PC-3 (cell line): ENCODE results near the gene IRF9. TPM values are rescaled to one million over a fixed set of nuclear protein-coding genes. Genes with fewer than 3 reads are reported as not detected.

Experiments
- ATAC-seq: fragments of 200-7000 bp; cut with Tn5 transposase; 2 replicates; pipeline ENCODE4 v1.9.1; 2020; ENCODE audit warnings: mild to moderate bottlenecking, moderate library complexity
- BruUV-seq: library from RNA; stranded (reverse); fragments of 400-500 nt; replicated peaks from 2 replicates; lab custom pipeline; 2021; lab: Mats Ljungman, UMichigan
- CTCF ChIA-PET: fragments of 300-600 bp; sonication (Branson Sonifier 250); formaldehyde crosslinking; loops from one replicate; lab custom pipeline; 2022; ENCODE audit warnings: antibody characterized with exemption; lab: Charles Lee
- POLR2A ChIA-PET: fragments of 300-600 bp; sonication (Branson Sonifier 250); formaldehyde crosslinking; loops from one replicate; lab custom pipeline; 2022; ENCODE audit warnings: antibody characterized with exemption; ENCODE audit not compliant: unreplicated experiment; lab: Charles Lee
- DNase-seq: peaks from one replicate; pipeline ENCODE4 v3.0.0-alpha.2; 2015
- H2AFZ ChIP-seq: fragments of 300-600 bp; sonication (generic); 2 replicates; pipeline ENCODE4 v1.6.0; 2016; ENCODE audit warnings: antibody characterized with exemption, low read length
- H3F3A ChIP-seq: fragments of 300-600 bp; sonication (generic); one replicate; pipeline ENCODE4 v1.6.0; 2017; ENCODE audit warnings: antibody characterized with exemption, low read length, control low read depth, mild to moderate bottlenecking; ENCODE audit not compliant: unreplicated experiment
- H3K27ac ChIP-seq: fragments of 300-600 bp; sonication (generic); 2 replicates; pipeline ENCODE4 v1.5.1; 2016; ENCODE audit warnings: mild to moderate bottlenecking, low read length
- H3K27me3 ChIP-seq: fragments of 300-600 bp; sonication (generic); 2 replicates; pipeline ENCODE4 v1.6.1; 2016; ENCODE audit warnings: low read length, mixed read lengths
- H3K36me3 ChIP-seq: fragments of 300-600 bp; sonication (generic); 2 replicates; pipeline ENCODE4 v1.6.1; 2016; ENCODE audit warnings: low read depth, mixed run types, low read length, mixed read lengths
- H3K4me1 ChIP-seq: fragments of 300-600 bp; sonication (generic); 2 replicates; pipeline ENCODE4 v1.5.1; 2016; ENCODE audit warnings: low read length; ENCODE audit not compliant: insufficient read depth
- H3K4me2 ChIP-seq: fragments of 300-600 bp; sonication (generic); 2 replicates; pipeline ENCODE4 v1.6.0; 2016; ENCODE audit warnings: low read length
- H3K4me3 ChIP-seq: fragments of 300-600 bp; sonication (generic); 2 replicates; pipeline ENCODE4 v1.5.1; 2016; ENCODE audit warnings: mild to moderate bottlenecking, low read length, mixed read lengths
- H3K79me2 ChIP-seq: fragments of 300-600 bp; sonication (generic); 2 replicates; pipeline ENCODE4 v1.6.1; 2017; ENCODE audit warnings: low read length, mixed read lengths
- H3K9ac ChIP-seq: fragments of 300-600 bp; sonication (generic); 2 replicates; pipeline ENCODE4 v1.6.0; 2016; ENCODE audit warnings: mild to moderate bottlenecking, low read length
- H3K9me2 ChIP-seq: fragments of 300-600 bp; sonication (generic); replicated peaks from 2 replicates; pipeline ENCODE4 v1.6.1; 2016; ENCODE audit warnings: mixed run types, low read length, mixed read lengths
- H3K9me3 ChIP-seq: fragments of 300-600 bp; sonication (generic); 2 replicates; pipeline ENCODE4 v1.6.1; 2016; ENCODE audit warnings: low read length, mixed read lengths
- H4K20me1 ChIP-seq: fragments of 300-600 bp; sonication (generic); 2 replicates; pipeline ENCODE4 v1.6.1; 2016; ENCODE audit warnings: low read length, mixed read lengths
- CTCF ChIP-seq: fragments of 300-600 bp; sonication (generic); conservative IDR thresholded peaks from 2 replicates; pipeline ENCODE4 v1.5.1; 2017; ENCODE audit warnings: antibody characterized with exemption, low read depth, mild to moderate bottlenecking, low read length
- EZH2 ChIP-seq: fragments of 300-600 bp; sonication (generic); IDR thresholded peaks from one replicate; pipeline ENCODE4 v1.6.1; 2017; ENCODE audit warnings: antibody characterized with exemption, mild to moderate bottlenecking, low read length; ENCODE audit not compliant: unreplicated experiment
- EZH2phosphoT487 ChIP-seq: fragments of 300-600 bp; sonication (generic); IDR thresholded peaks from 2 replicates; pipeline ENCODE4 v1.6.1; 2018; ENCODE audit warnings: mild to moderate bottlenecking, antibody characterized with exemption, low read length, borderline replicate concordance
- intact Hi-C: fragments of 100-400 bp; cut with micrococcal nuclease; formaldehyde crosslinking; loops from 2 replicates; pipeline ENCODE4 v1.9.0; 2023
- total RNA-seq: library from RNA; depleted of rRNA; stranded (reverse); fragments of >200 nt; gene quantifications from 2 replicates; pipeline ENCODE4 v1.2.3, GENCODE V29; 2014

Gene IRF9
- total RNA-seq, 1 experiment from 2014 or later: 10.5 TPM

GRCh38 chr14:24186831-24187538, 25.9 kb downstream of the IRF9 start:
- DNase-seq (no peak), ATAC-seq (no peak)
- ChIA-PET CTCF (no interaction called here), POLR2A (no interaction called here)
- H3K27me3 ChIP-seq: no peaks in the 10 kb centered on the region
- no peak overlapping the region for H2AFZ ChIP-seq
- BruUV-seq: no TSS peak
- peak overlapping the region; percentile 76; the same call in 1 of the 2 replicates for H3K4me3 ChIP-seq
- no peak overlapping the region for H3K27ac ChIP-seq
- peaks cover 8% of the 10 kb centered on the region for H3K4me1 ChIP-seq
- H3K9me2 ChIP-seq: no peaks in the 10 kb centered on the region
- H3F3A ChIP-seq: no peaks in the 10 kb centered on the region
- no peaks in the 10 kb centered on the region for H3K9me3 ChIP-seq
- H3K9ac ChIP-seq: no peak overlapping the region
- intact Hi-C loops: no loop called here
- peaks cover 34% of the 10 kb centered on the region for H3K79me2 ChIP-seq
- H3K36me3 ChIP-seq: peaks cover 24% of the 10 kb centered on the region; the same call in 1 of the 2 replicates
- H4K20me1 ChIP-seq: no peaks in the 10 kb centered on the region
- TF ChIP-seq EZH2 (no peak), CTCF (no peak), EZH2phosphoT487 (no peak)
- peak overlapping the region; percentile 86 for H3K4me2 ChIP-seq

GRCh38 chr14:24187539-24187915, 26.5 kb downstream of the IRF9 start:
- H3K4me3 ChIP-seq: peak overlapping the region; percentile 76
- peak overlapping the region; percentile 86 for H3K4me2 ChIP-seq
- no peaks in the 10 kb centered on the region for H3K9me3 ChIP-seq
- H3K36me3 ChIP-seq: peaks cover 24% of the 10 kb centered on the region; the same call in 1 of the 2 replicates
- ATAC-seq (no peak), DNase-seq (no peak)
- H3K27me3 ChIP-seq: no peaks in the 10 kb centered on the region
- ChIA-PET POLR2A (no interaction called here), CTCF (no interaction called here)
- no peaks in the 10 kb centered on the region for H4K20me1 ChIP-seq
- H3K4me1 ChIP-seq: peaks cover 8% of the 10 kb centered on the region
- intact Hi-C loops: no loop called here
- no peak overlapping the region for H3K27ac ChIP-seq
- H3K9ac ChIP-seq: peak overlapping the region; percentile 90
- no TSS peak for BruUV-seq
- H3K9me2 ChIP-seq: no peaks in the 10 kb centered on the region
- H3K79me2 ChIP-seq: peaks cover 39% of the 10 kb centered on the region
- no peaks in the 10 kb centered on the region for H3F3A ChIP-seq
- TF ChIP-seq EZH2phosphoT487: no peak
- no peak for TF ChIP-seq CTCF
- TF ChIP-seq EZH2: no peak
- H2AFZ ChIP-seq: no peak overlapping the region
